ENCODE results near the gene NAPA.
A peak's percentile ranks its signal among the peaks of the same experiment; 100 is the strongest.

Gene NAPA

DNA sequence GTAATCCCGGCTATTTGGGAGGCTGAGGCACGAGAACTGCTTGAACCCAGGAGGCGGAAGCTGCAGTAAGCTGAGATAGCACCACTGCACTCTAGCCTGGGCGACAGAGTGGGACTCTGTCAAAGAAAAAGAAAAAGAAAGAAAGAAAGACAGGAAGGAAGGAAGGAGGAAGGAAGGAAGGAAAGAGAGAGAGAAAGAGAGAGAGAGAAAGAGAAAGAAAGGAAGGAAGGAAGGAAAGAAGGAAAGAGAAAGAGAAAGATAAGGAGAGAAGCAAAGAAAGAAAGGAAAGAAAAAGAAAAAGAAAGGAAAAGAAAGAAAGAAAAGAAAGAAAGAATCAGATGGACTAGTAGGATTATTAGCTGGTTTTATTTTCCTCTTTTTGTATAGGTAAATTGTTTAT, 35.3 kb upstream of the NAPA start:
- Histone ChIP-seq H4K12ac (ENCODE audit: low read depth, low read length) (no peak overlapping the region), H3K79me2 (ENCODE audit: control insufficient read depth, insufficient read depth, low read length, poor library complexity) (no peaks in the 10 kb centered on the region), H4K8ac (ENCODE audit: low read depth, low read length) (no peak overlapping the region), H2BK5ac (ENCODE audit: low read depth, low read length, poor library complexity) (no peak overlapping the region), H3K4me3 (ENCODE audit: low read depth, low read length) (no peak overlapping the region), H2AK5ac (ENCODE audit: low read length) (no peak overlapping the region), H3K4me2 (ENCODE audit: low read length) (no peak overlapping the region), H3K14ac (ENCODE audit: low read length) (no peak overlapping the region), H3K27ac (ENCODE audit: low read depth, low read length) (no peak overlapping the region), H3K36me3 (ENCODE audit: control insufficient read depth in 1 of 2, insufficient read depth in 2 of 2, low read length in 2 of 2) (no peaks in the 10 kb centered on the region), H3K79me1 (ENCODE audit: low read length) (no peaks in the 10 kb centered on the region), H3K9ac (ENCODE audit: low read length) (no peak overlapping the region), H2BK12ac (ENCODE audit: low read length) (no peak overlapping the region), H2AFZ (ENCODE audit: insufficient read depth, low read length, poor library complexity) (no peak overlapping the region), H3K23ac (ENCODE audit: low read length) (no peak overlapping the region), H3K27me3 (ENCODE audit: insufficient read depth, low read length) (no peaks in the 10 kb centered on the region), H2BK120ac (ENCODE audit: insufficient read depth, low read length, poor library complexity) (no peak overlapping the region), H3K4me1 (ENCODE audit: control insufficient read depth in 1 of 2, insufficient read depth in 2 of 2, low read length in 2 of 2) (peaks cover 0 to 4% of the 10 kb centered on the region in 2 experiments), H4K91ac (ENCODE audit: low read depth, low read length) (no peak overlapping the region), H3K9me3 (ENCODE audit: insufficient read depth, low read depth, low read length) (peaks cover 2% of the 10 kb centered on the region), H3K4ac (ENCODE audit: low read depth, low read length) (no peak overlapping the region), H3K18ac (ENCODE audit: low read length) (no peak overlapping the region)
- DNase-seq = no peak
- no CpG with 5 or more reads among the region's 4 CpGs for WGBS (ENCODE audit: extremely low coverage, insufficient coverage, insufficient read length)

DNA sequence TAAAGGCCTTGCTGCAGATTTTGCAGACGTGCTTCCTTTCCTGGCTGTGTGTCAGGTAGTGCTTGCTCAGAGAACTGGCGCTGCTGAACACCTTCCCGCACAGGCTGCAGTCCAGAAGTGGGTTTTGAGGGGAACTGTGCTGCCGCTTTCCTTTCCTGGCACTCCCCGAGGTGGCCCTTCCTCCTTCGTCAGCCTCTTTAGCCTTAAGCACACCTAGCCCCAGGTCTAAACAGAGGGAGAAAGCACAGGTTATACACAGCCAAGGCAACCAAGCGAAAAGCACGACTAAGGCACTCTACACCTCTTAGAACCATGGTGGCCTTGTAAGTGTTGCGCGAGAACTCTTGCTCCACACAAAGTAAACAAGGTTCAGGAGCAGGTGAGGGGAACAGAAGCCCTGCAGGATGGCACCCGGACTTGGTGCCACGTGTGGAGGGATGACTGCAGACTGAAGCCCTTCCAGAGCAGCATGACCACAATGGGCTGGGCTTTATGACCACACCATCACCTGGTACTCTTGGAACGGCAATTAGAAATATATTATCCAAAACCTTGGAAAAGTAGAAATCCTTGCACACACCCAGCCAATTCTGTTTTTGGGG, 34.5 kb upstream of the NAPA start:
- Histone ChIP-seq H2BK120ac (ENCODE audit: insufficient read depth, low read length, poor library complexity) (no peak overlapping the region), H3K79me2 (ENCODE audit: control insufficient read depth, insufficient read depth, low read length, poor library complexity) (no peaks in the 10 kb centered on the region), H3K4me1 (ENCODE audit: control insufficient read depth in 1 of 2, insufficient read depth in 2 of 2, low read length in 2 of 2) (peaks cover 0 to 4% of the 10 kb centered on the region in 2 experiments), H3K27me3 (ENCODE audit: insufficient read depth, low read length) (no peaks in the 10 kb centered on the region), H3K23ac (ENCODE audit: low read length) (no peak overlapping the region), H2BK12ac (ENCODE audit: low read length) (no peak overlapping the region), H3K36me3 (ENCODE audit: control insufficient read depth in 1 of 2, insufficient read depth in 2 of 2, low read length in 2 of 2) (no peaks in the 10 kb centered on the region), H3K4ac (ENCODE audit: low read depth, low read length) (no peak overlapping the region), H4K91ac (ENCODE audit: low read depth, low read length) (no peak overlapping the region), H4K8ac (ENCODE audit: low read depth, low read length) (no peak overlapping the region), H3K9ac (ENCODE audit: low read length) (no peak overlapping the region), H3K18ac (ENCODE audit: low read length) (no peak overlapping the region), H3K27ac (ENCODE audit: low read depth, low read length) (no peak overlapping the region), H3K4me3 (ENCODE audit: low read depth, low read length) (no peak overlapping the region), H2AK5ac (ENCODE audit: low read length) (no peak overlapping the region), H2AFZ (ENCODE audit: insufficient read depth, low read length, poor library complexity) (no peak overlapping the region), H3K14ac (ENCODE audit: low read length) (no peak overlapping the region), H4K12ac (ENCODE audit: low read depth, low read length) (no peak overlapping the region), H2BK5ac (ENCODE audit: low read depth, low read length, poor library complexity) (no peak overlapping the region), H3K79me1 (ENCODE audit: low read length) (no peaks in the 10 kb centered on the region), H3K4me2 (ENCODE audit: low read length) (no peak overlapping the region), H3K9me3 (ENCODE audit: insufficient read depth, low read depth, low read length) (peaks cover 2% of the 10 kb centered on the region)
- no CpG with 5 or more reads among the region's 13 CpGs for WGBS (ENCODE audit: extremely low coverage, insufficient coverage, insufficient read length)
- DNase-seq = no peak

DNA sequence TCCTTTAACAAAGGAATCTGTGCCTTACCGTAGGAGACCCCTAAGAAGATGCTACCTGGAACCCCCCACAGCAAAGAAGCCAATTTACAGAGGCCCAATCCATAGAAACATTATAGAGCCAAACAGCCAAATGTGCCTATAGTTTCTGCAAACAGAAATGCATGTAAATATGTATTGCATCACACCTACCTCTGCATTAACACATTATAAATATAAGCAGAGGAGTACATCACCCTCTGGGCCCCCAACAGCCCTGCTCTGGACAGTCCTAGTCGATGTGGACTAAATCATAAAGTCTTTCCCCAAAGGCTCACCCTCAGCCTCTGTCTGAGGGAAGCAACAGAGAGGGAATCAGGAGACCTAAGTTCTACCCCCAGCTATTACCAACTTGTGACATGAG, 32.3 kb upstream of the NAPA start:
- Histone ChIP-seq H3K27me3 (ENCODE audit: insufficient read depth, low read length) (no peaks in the 10 kb centered on the region), H3K4me3 (ENCODE audit: low read depth, low read length) (no peak overlapping the region), H3K4ac (ENCODE audit: low read depth, low read length) (no peak overlapping the region), H4K8ac (ENCODE audit: low read depth, low read length) (no peak overlapping the region), H4K91ac (ENCODE audit: low read depth, low read length) (no peak overlapping the region), H3K18ac (ENCODE audit: low read length) (no peak overlapping the region), H2BK12ac (ENCODE audit: low read length) (no peak overlapping the region), H2AK5ac (ENCODE audit: low read length) (no peak overlapping the region), H3K27ac (ENCODE audit: low read depth, low read length) (no peak overlapping the region), H3K9me3 (ENCODE audit: insufficient read depth, low read depth, low read length) (peaks cover 2% of the 10 kb centered on the region), H3K79me1 (ENCODE audit: low read length) (peaks cover 3% of the 10 kb centered on the region), H3K4me1 (ENCODE audit: control insufficient read depth in 1 of 2, insufficient read depth in 2 of 2, low read length in 2 of 2) (peaks cover 0 to 6% of the 10 kb centered on the region in 2 experiments), H2AFZ (ENCODE audit: insufficient read depth, low read length, poor library complexity) (no peak overlapping the region), H3K23ac (ENCODE audit: low read length) (no peak overlapping the region), H3K14ac (ENCODE audit: low read length) (no peak overlapping the region), H2BK120ac (ENCODE audit: insufficient read depth, low read length, poor library complexity) (no peak overlapping the region), H2BK5ac (ENCODE audit: low read depth, low read length, poor library complexity) (no peak overlapping the region), H3K9ac (ENCODE audit: low read length) (no peak overlapping the region), H4K12ac (ENCODE audit: low read depth, low read length) (no peak overlapping the region), H3K4me2 (ENCODE audit: low read length) (no peak overlapping the region), H3K79me2 (ENCODE audit: control insufficient read depth, insufficient read depth, low read length, poor library complexity) (no peaks in the 10 kb centered on the region), H3K36me3 (ENCODE audit: control insufficient read depth in 1 of 2, insufficient read depth in 2 of 2, low read length in 2 of 2) (no peaks in the 10 kb centered on the region)
- DNase-seq = no peak
- WGBS (ENCODE audit: extremely low coverage, insufficient coverage, insufficient read length) = no CpG with 5 or more reads among the region's 2 CpGs

DNA sequence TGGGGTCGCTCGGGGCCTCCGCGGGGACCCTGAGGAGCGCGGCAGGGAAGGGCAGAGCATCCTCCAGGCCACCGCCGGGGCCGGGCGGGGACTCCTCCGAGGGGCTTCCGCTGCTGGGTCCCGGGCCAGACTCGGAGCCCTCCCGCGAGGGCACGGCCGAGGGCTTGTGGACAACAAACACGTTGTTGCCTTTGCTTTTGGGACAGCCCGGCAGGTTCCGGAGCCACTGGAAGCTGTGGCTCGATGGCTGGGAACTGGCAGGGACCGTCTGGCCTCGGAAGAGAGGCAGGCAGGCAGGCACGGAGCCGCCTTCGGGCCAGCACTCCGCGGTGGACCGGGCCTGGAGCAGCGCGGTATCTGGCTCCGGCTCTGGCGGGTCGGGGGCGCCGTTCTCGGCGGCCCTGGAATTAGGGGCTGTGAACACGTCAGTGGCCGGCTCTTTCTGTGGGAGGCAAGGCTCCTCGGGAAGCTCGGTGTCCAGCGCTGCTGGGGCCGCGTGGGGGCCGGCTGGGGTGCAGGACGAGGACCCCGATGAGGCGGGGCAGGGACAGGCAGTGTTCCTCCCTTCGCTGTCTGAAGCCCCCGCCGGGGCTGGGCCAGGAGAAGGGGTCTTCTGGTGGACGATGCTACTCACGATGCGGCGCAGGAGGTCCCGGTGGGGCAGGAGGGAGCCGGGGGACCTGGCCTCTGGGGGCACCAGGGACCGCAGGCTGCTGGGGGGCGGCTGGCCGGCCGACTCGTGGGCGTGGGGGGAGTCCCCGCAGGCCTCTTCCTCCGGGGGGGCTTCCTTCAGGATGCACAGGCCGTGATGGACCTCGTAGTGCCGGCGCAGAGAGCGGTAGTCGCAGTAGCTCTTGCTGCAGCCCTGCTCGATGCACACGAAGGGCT, 30.4 kb upstream of the NAPA start:
- Histone ChIP-seq H3K79me1 (ENCODE audit: low read length) (peaks cover 13% of the 10 kb centered on the region), H2AFZ (ENCODE audit: insufficient read depth, low read length, poor library complexity) (no peak overlapping the region), H3K79me2 (ENCODE audit: control insufficient read depth, insufficient read depth, low read length, poor library complexity) (no peaks in the 10 kb centered on the region), H4K12ac (ENCODE audit: low read depth, low read length) (no peak overlapping the region), H3K9me3 (ENCODE audit: insufficient read depth, low read depth, low read length) (no peaks in the 10 kb centered on the region), H2AK5ac (ENCODE audit: low read length) (peak overlapping the region; percentile 1), H2BK120ac (ENCODE audit: insufficient read depth, low read length, poor library complexity) (no peak overlapping the region), H2BK5ac (ENCODE audit: low read depth, low read length, poor library complexity) (no peak overlapping the region), H3K18ac (ENCODE audit: low read length) (peak overlapping the region; percentile 38), H3K23ac (ENCODE audit: low read length) (no peak overlapping the region), H4K91ac (ENCODE audit: low read depth, low read length) (peak overlapping the region; percentile 74), H3K36me3 (ENCODE audit: control insufficient read depth in 1 of 2, insufficient read depth in 2 of 2, low read length in 2 of 2) (no peaks in the 10 kb centered on the region), H4K8ac (ENCODE audit: low read depth, low read length) (no peak overlapping the region), H3K4me3 (ENCODE audit: low read depth, low read length) (no peak overlapping the region), H3K9ac (ENCODE audit: low read length) (no peak overlapping the region), H3K4me1 (ENCODE audit: control insufficient read depth in 1 of 2, insufficient read depth in 2 of 2, low read length in 2 of 2) (peaks cover 5 to 14% of the 10 kb centered on the region in 2 experiments), H3K27me3 (ENCODE audit: insufficient read depth, low read length) (no peaks in the 10 kb centered on the region), H2BK12ac (ENCODE audit: low read length) (peak overlapping the region; percentile 87), H3K4ac (ENCODE audit: low read depth, low read length) (no peak overlapping the region), H3K27ac (ENCODE audit: low read depth, low read length) (no peak overlapping the region), H3K14ac (ENCODE audit: low read length) (no peak overlapping the region), H3K4me2 (ENCODE audit: low read length) (no peak overlapping the region)
- WGBS (ENCODE audit: extremely low coverage, insufficient coverage, insufficient read length) = no CpG with 5 or more reads among the region's 75 CpGs
- no peak for DNase-seq
